ENCODE measurements around the gene OR8G1.

- TF ChIP-seq CTCF (IDR thresholded peaks at IDR 0.05; ENCODE audit: insufficient read depth, low read depth, low read length): no peak
- TF ChIP-seq EZH2 (IDR thresholded peaks at IDR 0.05; ENCODE audit: insufficient read depth, low read length): no peak
Measured at GRCh38 chr11:124193221-124194010, 47.5 kb upstream of the OR8G1 start.

Measured in astrocyte (in vitro differentiated cells and primary cell).